H1 (cell line): ENCODE data around the gene TMSB15B.

ENCODE experiments used
- BACH1 ChIP-seq: IDR thresholded peaks from 2 replicates; pipeline ENCODE4 v1.6.1; 2012; ENCODE audit warnings: low read length, improper control_type of control experiment
- CBX8 ChIP-seq: fragments of 300-800, 300-1000 bp; sonication (generic); IDR thresholded peaks from 2 replicates; pipeline ENCODE4 v1.7.1; 2016; ENCODE audit warnings: low read depth, low read length, borderline replicate concordance
- GABPA ChIP-seq: IDR thresholded peaks from 2 replicates; pipeline ENCODE4 v1.6.1; 2011; ENCODE audit warnings: mild to moderate bottlenecking, low read length, moderate library complexity, borderline replicate concordance; ENCODE audit not compliant: insufficient read depth
- RAD21 ChIP-seq, 2 experiments: IDR thresholded peaks in 1 of 2; conservative IDR thresholded peaks in 1 of 2; 2 replicates each; pipeline ENCODE4 v1.6.1; 2011; ENCODE audit warnings: low read depth in 2 of 2, low read length in 2 of 2, improper control_type of control experiment in 1 of 2, inconsistent platforms in 1 of 2, mild to moderate bottlenecking in 1 of 2, moderate library complexity in 1 of 2

DNA sequence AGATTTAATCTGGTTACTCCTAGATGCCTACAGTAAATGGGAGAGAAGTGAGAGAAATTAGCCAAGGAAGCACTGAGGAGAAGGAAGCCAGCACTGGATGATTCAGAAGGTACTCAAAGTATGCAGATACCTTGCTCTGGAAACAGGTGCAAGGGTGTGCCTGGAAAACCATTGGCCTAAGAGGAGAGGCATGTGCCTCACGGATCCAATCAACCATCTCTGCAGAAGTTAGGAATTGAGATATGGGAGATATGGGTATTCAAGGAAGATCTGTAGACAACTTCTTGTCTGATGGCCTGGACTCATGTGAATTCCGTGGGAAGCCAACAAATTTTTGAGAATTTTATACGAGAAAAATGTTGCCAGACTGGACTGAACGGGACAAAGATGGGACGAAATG lies 46.4 kb downstream of the TMSB15B start:
- no peak for TF ChIP-seq BACH1
- no peak for TF ChIP-seq RAD21 (IDR thresholded peaks at IDR 0.05 in 1 of 2, conservative IDR thresholded peaks at IDR 0.05 in 1 of 2; ENCODE audit: low read depth in 2 of 2, low read length in 2 of 2)
- TF ChIP-seq CBX8: no peak
- no peak for TF ChIP-seq GABPA
